GM12892 (cell line): ENCODE measurements around the gene ABI3BP.

Experiments
- DNase-seq: peaks from one replicate; pipeline ENCODE4 v3.0.0; 2011; ENCODE audit not compliant: insufficient read length
- FAIRE-seq: peaks from 2 replicates; lab custom pipeline; 2011; peaks lifted over from hg19 to GRCh38; lab: Jason Lieb, UNC
- POLR2A ChIP-seq: IDR thresholded peaks from 2 replicates; pipeline ENCODE4 v1.6.1; 2011; ENCODE audit warnings: low read depth, low read length, control low read depth
- POLR2AphosphoS5 ChIP-seq: IDR thresholded peaks from 2 replicates; pipeline ENCODE4 v1.6.1; 2011; ENCODE audit warnings: low read depth, low read length, control low read depth
- TAF1 ChIP-seq: IDR thresholded peaks from 2 replicates; pipeline ENCODE4 v1.6.1; 2011; ENCODE audit warnings: low read depth, mild to moderate bottlenecking, control low read depth, low read length, borderline replicate concordance

ABI3BP gene

DNA sequence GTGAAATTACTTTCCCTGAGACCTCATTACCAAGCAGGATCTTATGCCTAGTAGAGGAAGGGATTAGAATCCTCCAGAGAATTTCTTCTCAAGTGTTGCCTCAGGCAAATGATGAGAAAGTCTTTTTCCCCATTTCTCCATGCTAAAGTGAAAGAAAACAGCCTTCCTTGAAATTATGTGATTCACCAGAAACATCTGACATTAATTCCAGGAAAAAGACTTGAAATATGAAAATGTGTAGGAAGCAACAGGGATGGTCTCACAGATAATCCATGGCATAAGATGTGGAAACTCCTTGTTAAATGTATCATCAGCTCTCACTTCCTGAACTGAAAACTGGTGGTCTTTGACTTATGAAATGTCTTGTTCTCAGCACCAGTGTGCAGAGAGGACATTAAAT is 17.9 kb upstream of the ABI3BP start:
- TF ChIP-seq POLR2A: no peak
- FAIRE-seq (no peak), DNase-seq (no peak)

DNA sequence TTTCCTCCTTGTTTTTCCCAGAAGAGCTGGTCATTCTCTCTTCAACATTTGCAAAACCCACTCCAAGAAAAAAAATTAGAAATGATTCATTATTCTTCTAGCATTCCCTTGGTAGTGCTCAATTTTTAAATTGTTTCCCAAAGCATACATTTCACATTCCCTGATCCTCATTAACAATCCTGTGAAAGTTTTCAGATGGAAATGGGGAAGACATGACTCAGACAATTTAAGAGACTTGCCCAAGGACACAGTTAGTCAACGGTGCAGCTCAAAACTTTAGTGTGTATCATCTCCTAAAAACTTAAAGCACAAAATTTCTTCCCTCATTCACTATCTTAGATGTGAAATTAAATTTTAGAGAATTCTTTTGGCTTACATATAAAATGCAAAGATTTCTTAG is 17.1 kb upstream of the ABI3BP start:
- FAIRE-seq: no peak
- TF ChIP-seq POLR2AphosphoS5 (no peak), POLR2A (no peak), TAF1 (no peak)
- DNase-seq: no peak

GRCh38 chr3:101009386-101009785 is 16.2 kb upstream of the ABI3BP start:
- DNase-seq (no peak), FAIRE-seq (no peak)

DNA sequence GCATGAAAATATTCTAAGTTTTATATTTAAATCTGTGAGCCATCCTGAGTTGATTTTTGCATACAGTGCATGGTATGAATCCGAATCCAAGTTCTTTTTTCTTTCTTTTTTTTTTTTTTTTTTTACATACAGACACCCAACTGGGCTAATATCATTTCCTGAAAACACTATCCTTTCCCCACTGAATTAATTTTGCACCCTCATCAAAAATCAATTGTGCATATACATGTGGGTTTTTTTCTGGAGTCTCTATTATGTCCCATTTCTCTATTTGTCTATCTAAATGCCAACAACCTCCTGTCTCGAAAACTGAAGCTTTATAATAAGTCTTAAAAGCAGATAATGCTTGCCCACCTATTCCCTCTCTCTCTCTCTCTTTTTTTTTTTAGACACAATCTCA is 5.9 kb upstream of the ABI3BP start:
- DNase-seq (no peak), FAIRE-seq (no peak)
- TF ChIP-seq POLR2AphosphoS5: no peak
- TF ChIP-seq TAF1: no peak
- TF ChIP-seq POLR2A: no peak

More at GRCh38 chr3:101009386-101009785, 16.2 kb upstream of the ABI3BP start:
- TF ChIP-seq TAF1: no peak
- TF ChIP-seq POLR2A: no peak

DNA sequence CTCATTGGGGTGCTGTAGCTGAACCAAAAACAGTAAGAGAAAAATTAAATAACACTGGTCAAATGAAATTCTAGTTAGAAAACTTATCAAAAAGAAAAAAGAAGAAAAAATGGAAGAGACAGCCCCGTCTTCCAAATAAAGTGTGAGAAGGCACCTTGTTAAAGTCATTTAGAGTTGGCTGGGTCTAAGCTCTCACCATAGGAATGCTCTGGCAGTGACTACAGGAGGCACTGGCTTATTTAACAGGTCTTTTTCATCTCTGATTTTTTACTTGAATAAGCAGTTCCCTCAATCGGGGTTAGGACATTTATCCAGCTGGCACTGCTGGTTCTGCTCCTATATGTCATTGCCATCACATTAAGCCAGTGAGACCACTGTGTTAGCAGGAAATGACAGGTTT is 1.6 kb upstream of the ABI3BP start:
- TF ChIP-seq TAF1 (no peak), POLR2AphosphoS5 (no peak), POLR2A (no peak)
- FAIRE-seq: no peak
- no peak for DNase-seq

- no peak for DNase-seq
- FAIRE-seq: no peak
- TF ChIP-seq POLR2A (no peak), TAF1 (no peak), POLR2AphosphoS5 (no peak)
Observed at GRCh38 chr3:100994187-100994586, 966 bp upstream of the ABI3BP start.

DNA sequence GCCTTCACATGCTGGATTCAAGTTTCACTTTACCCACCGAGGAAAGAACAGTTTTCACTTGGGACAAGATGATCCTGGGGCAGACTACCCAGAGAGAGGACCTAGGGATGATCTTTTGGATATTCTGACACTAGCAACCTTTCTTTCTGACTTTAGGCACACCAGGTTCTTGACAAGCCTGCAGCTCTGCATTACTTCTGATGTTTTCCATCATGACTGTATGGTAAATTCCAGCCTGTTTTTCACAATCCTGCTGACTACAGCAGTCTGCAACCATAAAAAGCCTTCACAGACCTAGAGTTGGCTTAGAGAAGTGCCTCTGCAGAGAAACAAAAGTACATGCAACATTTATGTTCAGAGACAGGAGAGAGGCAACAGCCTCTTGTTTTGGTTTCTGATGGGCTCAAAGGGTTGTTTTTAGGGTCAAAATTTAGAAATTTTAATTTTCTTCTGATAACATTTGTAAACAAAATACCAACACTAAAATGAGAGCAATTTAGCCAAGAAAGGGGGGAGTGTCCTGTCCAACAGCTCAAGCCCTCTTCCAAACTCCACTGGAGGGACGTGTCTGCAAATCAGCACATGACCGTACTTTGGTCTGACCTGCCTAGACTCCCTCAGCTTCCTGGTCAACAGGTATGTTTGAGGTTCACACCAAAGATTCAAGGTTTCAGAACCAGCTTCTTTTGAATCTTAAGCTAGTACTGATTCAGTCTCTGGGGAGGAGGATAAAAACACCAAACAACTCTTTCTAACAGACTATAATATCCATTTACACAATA is 799 bp downstream of the ABI3BP start:
- FAIRE-seq: no peak
- TF ChIP-seq POLR2AphosphoS5: no peak
- TF ChIP-seq POLR2A: no peak
- TF ChIP-seq TAF1: no peak
- no peak for DNase-seq

DNA sequence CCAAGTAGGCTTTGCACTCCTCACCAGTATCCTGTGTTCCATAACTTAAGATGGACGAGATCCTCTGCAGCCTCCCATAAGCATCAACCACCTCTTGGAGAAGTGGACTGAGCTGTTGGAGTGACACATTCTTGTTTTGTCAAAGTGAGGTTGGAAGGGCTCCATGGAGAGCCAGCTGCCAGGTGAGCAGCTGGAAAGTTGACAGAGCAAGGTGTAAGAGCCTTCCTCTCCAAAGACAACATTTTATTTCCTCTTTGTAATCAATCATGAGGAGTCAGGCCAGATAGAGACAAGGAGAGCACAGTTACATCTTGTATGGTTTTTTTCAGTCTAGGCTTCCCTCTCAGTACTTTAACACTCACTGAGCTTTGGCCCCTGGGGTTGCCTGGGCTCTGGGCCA is 5.1 kb downstream of the ABI3BP start:
- DNase-seq (no peak), FAIRE-seq (no peak)
- no peak for TF ChIP-seq POLR2AphosphoS5
- TF ChIP-seq POLR2A: no peak
- no peak for TF ChIP-seq TAF1

- DNase-seq (no peak), FAIRE-seq (no peak)
- no peak for TF ChIP-seq TAF1
- TF ChIP-seq POLR2A: no peak
- no peak for TF ChIP-seq POLR2AphosphoS5
Observed at GRCh38 chr3:100984308-100984707, 8.9 kb downstream of the ABI3BP start.

GRCh38 chr3:100982710-100983109 is 10.5 kb downstream of the ABI3BP start:
- FAIRE-seq: no peak
- TF ChIP-seq TAF1 (no peak), POLR2A (no peak), POLR2AphosphoS5 (no peak)
- DNase-seq: no peak

DNA sequence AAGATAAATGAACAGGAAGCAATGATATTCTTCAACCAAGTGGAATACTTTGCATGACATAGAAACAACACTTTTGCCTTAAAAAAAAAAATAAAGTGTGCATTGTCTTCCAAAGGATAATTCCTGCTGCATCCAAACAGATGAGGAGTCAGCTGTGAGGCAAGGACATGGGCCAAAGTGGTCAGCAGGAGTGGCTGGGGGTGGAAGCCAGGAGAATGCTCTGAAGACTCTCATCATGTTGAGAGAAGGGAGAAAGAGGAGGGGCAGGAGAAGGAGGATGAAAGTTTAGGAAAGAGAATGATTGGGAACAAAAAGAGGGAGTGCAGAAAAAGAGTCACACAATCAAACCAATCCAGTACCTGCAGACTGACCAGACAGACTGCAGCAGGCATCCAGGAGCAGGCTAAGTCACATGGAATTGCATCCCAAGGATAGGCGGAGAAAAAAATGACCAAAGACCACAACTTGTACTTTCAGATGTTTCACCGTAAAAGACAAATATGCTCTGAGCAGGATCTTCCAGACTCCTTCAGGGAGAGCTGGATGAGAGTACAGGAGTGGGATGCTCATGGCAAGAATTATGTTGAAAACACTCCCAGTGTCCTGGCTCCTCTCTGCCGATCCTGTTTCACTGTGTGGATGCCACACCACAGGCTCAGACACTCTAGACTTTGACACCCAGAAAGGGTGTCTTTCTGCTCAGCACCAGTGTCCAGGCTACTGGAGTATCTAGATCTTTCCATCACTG is 11.9 kb downstream of the ABI3BP start:
- no peak for FAIRE-seq
- TF ChIP-seq POLR2A (no peak), TAF1 (no peak), POLR2AphosphoS5 (no peak)
- DNase-seq: no peak

- no peak for FAIRE-seq
- TF ChIP-seq POLR2A: no peak
- no peak for TF ChIP-seq POLR2AphosphoS5
- no peak for DNase-seq
Observed at GRCh38 chr3:100978011-100978659, 15.1 kb downstream of the ABI3BP start.

- DNase-seq (no peak), FAIRE-seq (no peak)
- no peak for TF ChIP-seq POLR2AphosphoS5
- no peak for TF ChIP-seq POLR2A
- TF ChIP-seq TAF1: no peak
Observed at GRCh38 chr3:100976611-100977010, 16.6 kb downstream of the ABI3BP start.
